Measurements from ENCODE around the gene CLASP2. TPM values are rescaled to one million over a fixed set of nuclear protein-coding genes. Genes with fewer than 3 reads are reported as not detected.

The CLASP2 gene
- total RNA-seq, 2 experiments from 2014 or later, result 63.4 to 73.1 TPM

- TF ChIP-seq, protein P1, sequence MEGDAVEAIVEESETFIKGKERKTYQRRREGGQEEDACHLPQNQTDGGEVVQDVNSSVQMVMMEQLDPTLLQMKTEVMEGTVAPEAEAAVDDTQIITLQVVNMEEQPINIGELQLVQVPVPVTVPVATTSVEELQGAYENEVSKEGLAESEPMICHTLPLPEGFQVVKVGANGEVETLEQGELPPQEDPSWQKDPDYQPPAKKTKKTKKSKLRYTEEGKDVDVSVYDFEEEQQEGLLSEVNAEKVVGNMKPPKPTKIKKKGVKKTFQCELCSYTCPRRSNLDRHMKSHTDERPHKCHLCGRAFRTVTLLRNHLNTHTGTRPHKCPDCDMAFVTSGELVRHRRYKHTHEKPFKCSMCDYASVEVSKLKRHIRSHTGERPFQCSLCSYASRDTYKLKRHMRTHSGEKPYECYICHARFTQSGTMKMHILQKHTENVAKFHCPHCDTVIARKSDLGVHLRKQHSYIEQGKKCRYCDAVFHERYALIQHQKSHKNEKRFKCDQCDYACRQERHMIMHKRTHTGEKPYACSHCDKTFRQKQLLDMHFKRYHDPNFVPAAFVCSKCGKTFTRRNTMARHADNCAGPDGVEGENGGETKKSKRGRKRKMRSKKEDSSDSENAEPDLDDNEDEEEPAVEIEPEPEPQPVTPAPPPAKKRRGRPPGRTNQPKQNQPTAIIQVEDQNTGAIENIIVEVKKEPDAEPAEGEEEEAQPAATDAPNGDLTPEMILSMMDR (IDR thresholded peaks at IDR 0.05), result no peak
- POLR2A ChIA-PET, result no interaction called here
- no peaks in the 10 kb centered on the region for H3K4me1 Mint-ChIP-seq (ENCODE audit: low read depth)
These were observed 194.9 kb downstream of the CLASP2 start for GRCh38 chr3:33523093-33523667.

GRCh38 chr3:33521736-33522135 is 196.3 kb downstream of the CLASP2 start:
- Mint-ChIP-seq H3K4me1 (ENCODE audit: low read depth) (no peaks in the 10 kb centered on the region), H3K36me3 (ENCODE audit: low read depth) (peaks cover 95% of the 10 kb centered on the region), H3K27me3 (no peaks in the 10 kb centered on the region), H3K27ac (no peak overlapping the region), H3K4me3 (no peak overlapping the region), H3K9me3 (peaks cover 7% of the 10 kb centered on the region)
- H3K36me3 ChIP-seq (ENCODE audit: insufficient read depth, low read length), result peaks cover 27% of the 10 kb centered on the region
- intact Hi-C loops (cut with DNase I, micrococcal nuclease), result no loop called here
- H3K9me3 ChIP-seq (ENCODE audit: control insufficient read depth in 1 of 2, insufficient read depth in 1 of 2, low read length in 2 of 2), result peaks cover 3 to 5% of the 10 kb centered on the region in 2 experiments
- ChIA-PET POLR2A (no interaction called here), CTCF (interaction anchor here (0.7 kb wide), 1 partner anchor 13 kb away, joined by 3 read pairs; no protein-coding TSS in a partner anchor)
- DNase-seq, result no peak
- no peak overlapping the region for H3K27ac ChIP-seq (ENCODE audit: low read depth in 1 of 2, low read length in 2 of 2)
- no peak for ATAC-seq (ENCODE audit: poor library complexity)
- no peaks in the 10 kb centered on the region for H3K4me1 ChIP-seq (ENCODE audit: insufficient read depth, low read length)
- no peaks in the 10 kb centered on the region for H3K27me3 ChIP-seq (ENCODE audit: control insufficient read depth in 1 of 2, insufficient read depth in 2 of 2, low read length in 2 of 2)
- TF ChIP-seq, protein P1 (IDR thresholded peaks at IDR 0.05), result no peak
- H3K4me3 ChIP-seq (ENCODE audit: low read length), result no peak overlapping the region

More at GRCh38 chr3:33523093-33523667, 194.9 kb downstream of the CLASP2 start:
- Mint-ChIP-seq H3K4me3 (no peak overlapping the region), H3K27ac (no peak overlapping the region), H3K27me3 (no peaks in the 10 kb centered on the region), H3K36me3 (ENCODE audit: low read depth) (peaks cover 95% of the 10 kb centered on the region), H3K9me3 (peaks cover 8% of the 10 kb centered on the region)
- Histone ChIP-seq H3K27me3 (ENCODE audit: control insufficient read depth in 1 of 2, insufficient read depth in 2 of 2, low read length in 2 of 2) (no peaks in the 10 kb centered on the region), H3K4me1 (ENCODE audit: insufficient read depth, low read length) (no peaks in the 10 kb centered on the region), H3K36me3 (ENCODE audit: insufficient read depth, low read length) (peaks cover 33% of the 10 kb centered on the region), H3K9me3 (ENCODE audit: control insufficient read depth in 1 of 2, insufficient read depth in 1 of 2, low read length in 2 of 2) (peaks cover 9 to 18% of the 10 kb centered on the region in 2 experiments), H3K27ac (ENCODE audit: low read depth in 1 of 2, low read length in 2 of 2) (no peak overlapping the region), H3K4me3 (ENCODE audit: low read length) (no peak overlapping the region)
- DNase-seq, result no peak
- CTCF ChIA-PET, result no interaction called here
- intact Hi-C loops (cut with DNase I, micrococcal nuclease), result no loop called here
- ATAC-seq (ENCODE audit: poor library complexity), result no peak

GRCh38 chr3:33513262-33513863 is 204.7 kb downstream of the CLASP2 start:
- Histone ChIP-seq H3K36me3 (ENCODE audit: insufficient read depth, low read length) (peaks cover 36% of the 10 kb centered on the region), H3K27me3 (ENCODE audit: control insufficient read depth in 1 of 2, insufficient read depth in 2 of 2, low read length in 2 of 2) (no peaks in the 10 kb centered on the region), H3K4me1 (ENCODE audit: insufficient read depth, low read length) (no peaks in the 10 kb centered on the region), H3K9me3 (ENCODE audit: control insufficient read depth in 1 of 2, insufficient read depth in 1 of 2, low read length in 2 of 2) (peaks cover 0 to 5% of the 10 kb centered on the region in 2 experiments), H3K4me3 (ENCODE audit: low read length) (no peak overlapping the region), H3K27ac (ENCODE audit: low read depth in 1 of 2, low read length in 2 of 2) (no peak overlapping the region)
- POLR2A ChIA-PET, result no interaction called here
- Mint-ChIP-seq H3K9me3 (no peaks in the 10 kb centered on the region), H3K27me3 (no peaks in the 10 kb centered on the region), H3K4me1 (ENCODE audit: low read depth) (no peaks in the 10 kb centered on the region), H3K36me3 (ENCODE audit: low read depth) (peaks cover 82% of the 10 kb centered on the region), H3K27ac (no peak overlapping the region), H3K4me3 (no peak overlapping the region)
- ATAC-seq (ENCODE audit: poor library complexity) (no peak), DNase-seq (no peak)
- TF ChIP-seq, protein P1 (IDR thresholded peaks at IDR 0.05), result no peak
- intact Hi-C loops (cut with DNase I, micrococcal nuclease), result no loop called here
- CTCF ChIA-PET, result no interaction called here

Measured in CD4-positive, alpha-beta T cell (primary cell).